ENCODE measurements around the gene TPD52L2. TPM values are rescaled to one million over a fixed set of nuclear protein-coding genes. Genes with fewer than 3 reads are reported as not detected.

TPD52L2 gene
- total RNA-seq, 1 donor from 2014 or later = 57.4 TPM

DNA sequence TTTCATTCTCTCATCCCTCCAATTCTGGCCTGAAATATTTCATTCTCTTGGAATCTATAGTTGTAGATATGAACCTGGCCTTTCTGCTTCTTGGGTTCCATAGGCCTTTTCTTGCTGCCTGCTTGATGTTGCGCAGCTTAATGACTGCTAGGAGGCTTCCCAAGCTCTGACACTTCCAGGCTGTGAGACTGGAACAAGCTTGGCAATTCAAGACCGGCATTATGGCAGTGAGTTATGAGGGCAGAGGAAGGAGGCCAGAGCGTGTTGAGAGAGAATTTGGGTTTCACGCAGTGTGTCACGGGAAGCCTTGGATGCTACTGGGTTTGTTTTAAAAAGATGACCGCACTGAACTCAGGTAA, 28.9 kb downstream of the TPD52L2 start:
- no peak for DNase-seq (ENCODE audit: low read depth, low spot score)
- Mint-ChIP-seq H3K27me3 (ENCODE audit: low read depth) (peaks cover 3% of the 10 kb centered on the region), H3K36me3 (ENCODE audit: low read depth) (no peaks in the 10 kb centered on the region), H3K4me3 (peak overlapping the region; percentile 82), H3K9me3 (no peaks in the 10 kb centered on the region), H3K4me1 (peaks cover 29% of the 10 kb centered on the region), H3K27ac (ENCODE audit: unreplicated experiment) (no peak overlapping the region)
- TF ChIP-seq, protein P1, sequence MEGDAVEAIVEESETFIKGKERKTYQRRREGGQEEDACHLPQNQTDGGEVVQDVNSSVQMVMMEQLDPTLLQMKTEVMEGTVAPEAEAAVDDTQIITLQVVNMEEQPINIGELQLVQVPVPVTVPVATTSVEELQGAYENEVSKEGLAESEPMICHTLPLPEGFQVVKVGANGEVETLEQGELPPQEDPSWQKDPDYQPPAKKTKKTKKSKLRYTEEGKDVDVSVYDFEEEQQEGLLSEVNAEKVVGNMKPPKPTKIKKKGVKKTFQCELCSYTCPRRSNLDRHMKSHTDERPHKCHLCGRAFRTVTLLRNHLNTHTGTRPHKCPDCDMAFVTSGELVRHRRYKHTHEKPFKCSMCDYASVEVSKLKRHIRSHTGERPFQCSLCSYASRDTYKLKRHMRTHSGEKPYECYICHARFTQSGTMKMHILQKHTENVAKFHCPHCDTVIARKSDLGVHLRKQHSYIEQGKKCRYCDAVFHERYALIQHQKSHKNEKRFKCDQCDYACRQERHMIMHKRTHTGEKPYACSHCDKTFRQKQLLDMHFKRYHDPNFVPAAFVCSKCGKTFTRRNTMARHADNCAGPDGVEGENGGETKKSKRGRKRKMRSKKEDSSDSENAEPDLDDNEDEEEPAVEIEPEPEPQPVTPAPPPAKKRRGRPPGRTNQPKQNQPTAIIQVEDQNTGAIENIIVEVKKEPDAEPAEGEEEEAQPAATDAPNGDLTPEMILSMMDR (conservative IDR thresholded peaks at IDR 0.05) = no peak

DNA sequence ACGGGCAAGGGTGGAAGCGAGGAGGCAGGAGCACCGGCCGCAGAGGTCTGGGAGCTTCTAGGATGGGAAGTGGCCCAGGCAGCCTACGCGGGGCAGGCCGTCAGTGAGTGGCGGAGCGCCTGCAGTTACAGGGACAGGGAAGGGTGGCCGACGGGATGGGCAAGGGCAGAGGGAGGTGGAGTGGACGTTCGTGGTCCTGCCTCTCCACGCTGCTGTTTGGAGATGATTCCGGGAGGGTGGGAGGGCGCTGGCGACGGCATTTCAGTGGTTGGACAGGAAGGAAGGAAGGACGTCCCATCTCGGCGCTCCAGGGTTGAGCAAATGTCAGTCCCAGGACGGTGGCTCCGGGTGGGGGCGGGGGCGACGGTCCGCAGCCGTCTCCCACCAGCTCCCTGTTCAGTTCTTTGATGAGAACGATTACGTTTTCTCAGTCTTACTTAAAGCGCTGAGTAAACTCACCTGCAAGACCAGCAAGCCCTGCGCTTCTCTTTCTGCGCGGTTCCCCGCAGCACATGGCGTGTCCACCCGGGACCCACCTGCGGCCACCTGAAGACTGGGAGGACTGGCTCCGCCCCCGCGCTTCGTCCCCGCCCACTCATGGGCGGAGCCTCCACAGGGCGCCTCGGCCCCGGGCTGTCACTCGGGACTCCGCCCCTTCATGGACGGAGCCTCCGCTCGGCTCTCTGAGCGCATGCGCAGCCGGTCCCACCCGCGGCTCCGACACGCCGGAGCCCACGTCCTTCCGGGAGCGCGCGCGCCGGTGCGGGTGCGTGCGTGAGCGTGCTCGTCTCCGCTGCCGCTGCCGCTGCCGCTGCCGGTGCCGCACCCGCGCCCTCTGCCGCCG, 29.5 kb downstream of the TPD52L2 start, which contains the start of gene DNAJC5:
DNAJC5 (plus strand) TSS at position 769 of the 844 bp plus-strand sequence. CDS start 33,220 bp downstream, outside the sequence.
- Mint-ChIP-seq H3K4me3 (peak within 1 kb of the TSS; percentile 97), H3K27me3 (ENCODE audit: low read depth) (peaks cover 3% of the 10 kb centered on the region), H3K36me3 (ENCODE audit: low read depth) (no peaks in the 10 kb centered on the region), H3K4me1 (peaks cover 32% of the 10 kb centered on the region), H3K27ac (ENCODE audit: unreplicated experiment) (peak within 1 kb of the TSS; percentile 20), H3K9me3 (no peaks in the 10 kb centered on the region)
- TF ChIP-seq, protein P1 (conservative IDR thresholded peaks at IDR 0.05) = no peak
- peak; percentile 91 for DNase-seq (ENCODE audit: low read depth, low spot score)

- H3K9me3 Mint-ChIP-seq = no peaks in the 10 kb centered on the region
- H3K27me3 Mint-ChIP-seq (ENCODE audit: low read depth) = peaks cover 3% of the 10 kb centered on the region
- no peak for DNase-seq (ENCODE audit: low read depth, low spot score)
- TF ChIP-seq, protein P1 (conservative IDR thresholded peaks at IDR 0.05) = no peak
- peak overlapping the region; percentile 20 for H3K27ac Mint-ChIP-seq (ENCODE audit: unreplicated experiment)
- peak overlapping the region; percentile 97 for H3K4me3 Mint-ChIP-seq
- no peaks in the 10 kb centered on the region for H3K36me3 Mint-ChIP-seq (ENCODE audit: low read depth)
- peaks cover 32% of the 10 kb centered on the region for H3K4me1 Mint-ChIP-seq
Measured at GRCh38 chr20:63895202-63895951, 30.3 kb downstream of the TPD52L2 start.

DNA sequence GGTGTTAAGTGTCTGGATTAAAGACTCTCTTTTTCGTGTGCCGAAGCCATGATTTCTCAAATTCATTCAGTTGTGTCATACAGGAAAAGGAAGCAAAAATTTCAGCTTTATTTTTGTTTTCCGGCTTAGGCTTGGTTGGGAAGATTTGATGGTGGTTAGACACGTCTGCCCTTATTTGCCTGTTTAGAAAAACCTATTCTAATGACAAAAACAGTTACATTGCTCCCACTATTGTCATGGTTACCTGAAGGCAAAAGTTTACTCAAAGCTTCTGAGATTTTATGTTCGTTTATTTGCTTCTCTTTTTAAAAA, 30.8 kb downstream of the TPD52L2 start:
- Mint-ChIP-seq H3K36me3 (ENCODE audit: low read depth) (no peaks in the 10 kb centered on the region), H3K4me1 (peaks cover 32% of the 10 kb centered on the region), H3K4me3 (peak overlapping the region; percentile 97)

More for the DNA sequence above, 30.8 kb downstream of the TPD52L2 start:
- no peak for DNase-seq (ENCODE audit: low read depth, low spot score)
- H3K27ac Mint-ChIP-seq (ENCODE audit: unreplicated experiment) = peak overlapping the region; percentile 20
- H3K9me3 Mint-ChIP-seq = no peaks in the 10 kb centered on the region
- TF ChIP-seq, protein P1 (conservative IDR thresholded peaks at IDR 0.05) = no peak
- peaks cover 3% of the 10 kb centered on the region for H3K27me3 Mint-ChIP-seq (ENCODE audit: low read depth)
